NCI-H146 treated with DMSO at 0.1 percent for 48 hours (cell line): Measurements from ENCODE around the gene ME1.
"Not testable (repeated sequence)": the region's sequence is repeated elsewhere in the genome, so short reads cannot be mapped to it uniquely, and the experiment has no call there.

Source experiments
- DNase-seq: peaks from one replicate; lab custom pipeline; 2025; ENCODE audit not compliant: unreplicated experiment; lab: John Stamatoyannopoulos, UW

The ME1 gene

GRCh38 chr6:83260577-83260976, 170.3 kb downstream of the ME1 start:
- DNase-seq = no peak

DNA sequence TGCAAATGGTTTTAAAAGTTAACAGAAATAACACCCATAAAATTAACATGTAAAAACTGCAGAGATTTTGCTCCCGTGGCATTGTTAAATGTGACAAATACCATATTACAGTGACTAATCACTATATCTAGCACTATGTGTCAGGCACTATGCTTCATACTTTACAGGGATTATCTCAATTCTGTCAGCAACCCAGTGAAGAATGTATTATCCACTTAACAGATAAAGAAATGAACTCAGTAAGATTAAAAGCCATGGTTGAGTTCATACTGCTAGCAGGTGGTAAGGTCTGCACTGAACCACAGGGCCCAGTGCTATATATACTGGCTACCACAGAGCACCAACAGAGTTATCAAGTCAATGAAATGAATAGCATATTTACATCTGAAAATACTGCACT, 172.3 kb downstream of the ME1 start:
- DNase-seq = no peak

- no peak for DNase-seq
Observed at GRCh38 chr6:83257791-83258190, 173.1 kb downstream of the ME1 start.

- DNase-seq = not testable (repeated sequence)
Observed at GRCh38 chr6:83256719-83257118, 174.1 kb downstream of the ME1 start.

- no peak for DNase-seq
Observed at GRCh38 chr6:83252719-83253118, 178.1 kb downstream of the ME1 start.

DNA sequence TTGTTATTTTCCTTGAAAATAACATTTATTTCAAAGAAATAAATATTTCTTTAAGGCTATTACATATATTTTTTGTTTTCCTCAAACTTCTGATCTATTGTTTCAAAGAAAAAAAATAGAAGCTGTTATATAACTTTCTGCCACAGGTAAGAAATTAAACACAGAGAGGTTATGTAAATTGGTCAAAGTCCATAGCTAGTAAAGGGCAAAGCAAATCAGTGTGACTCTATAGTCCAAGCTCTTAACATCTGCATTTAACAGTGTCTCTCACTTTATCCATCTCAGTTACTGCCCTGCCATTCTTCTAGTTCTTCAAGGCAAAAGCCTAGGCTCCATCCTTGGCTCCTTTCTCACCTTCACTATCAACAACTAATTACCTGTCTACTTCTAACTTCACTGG, 180.6 kb downstream of the ME1 start:
- no peak for DNase-seq

DNA sequence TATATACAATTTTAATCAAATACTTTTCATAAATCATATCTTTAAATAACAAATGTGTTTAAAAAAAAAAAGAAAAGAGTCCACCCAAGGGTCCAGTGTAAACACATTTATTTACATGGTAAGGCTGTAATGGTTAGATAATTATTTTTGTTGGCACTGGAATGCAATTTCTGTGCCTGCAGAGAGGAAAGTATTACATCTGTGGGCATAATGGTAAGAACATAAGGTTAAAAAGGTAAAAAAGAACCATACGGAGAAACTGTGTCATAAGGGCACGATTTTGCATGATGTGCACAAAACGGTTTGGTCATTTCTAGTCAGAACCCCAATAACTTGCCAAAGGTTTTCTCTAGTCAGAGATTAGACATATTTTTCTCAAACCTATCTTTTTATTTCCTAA, 183.4 kb downstream of the ME1 start:
- DNase-seq = no peak

- DNase-seq = no peak
Observed at GRCh38 chr6:83231146-83231545, 199.7 kb downstream of the ME1 start.

DNA sequence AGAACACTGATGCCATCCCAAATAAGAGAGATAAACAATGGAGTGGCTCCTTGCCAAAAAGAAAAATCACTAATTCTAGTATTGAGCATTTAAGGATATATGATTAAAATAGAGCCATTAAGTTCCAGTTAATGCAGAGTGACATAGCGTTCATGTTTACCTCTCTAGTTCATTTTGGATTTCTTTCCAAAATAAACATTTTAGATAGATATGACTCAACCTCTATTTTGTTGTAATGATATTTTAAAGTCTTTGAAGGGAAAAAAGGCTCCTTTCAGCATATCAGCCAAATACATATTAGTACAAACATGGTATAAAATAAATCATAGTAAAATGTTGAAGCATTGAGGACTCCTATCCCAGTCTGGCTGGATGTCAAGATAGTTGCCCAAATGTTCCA, 204.3 kb downstream of the ME1 start:
- DNase-seq = no peak

DNA sequence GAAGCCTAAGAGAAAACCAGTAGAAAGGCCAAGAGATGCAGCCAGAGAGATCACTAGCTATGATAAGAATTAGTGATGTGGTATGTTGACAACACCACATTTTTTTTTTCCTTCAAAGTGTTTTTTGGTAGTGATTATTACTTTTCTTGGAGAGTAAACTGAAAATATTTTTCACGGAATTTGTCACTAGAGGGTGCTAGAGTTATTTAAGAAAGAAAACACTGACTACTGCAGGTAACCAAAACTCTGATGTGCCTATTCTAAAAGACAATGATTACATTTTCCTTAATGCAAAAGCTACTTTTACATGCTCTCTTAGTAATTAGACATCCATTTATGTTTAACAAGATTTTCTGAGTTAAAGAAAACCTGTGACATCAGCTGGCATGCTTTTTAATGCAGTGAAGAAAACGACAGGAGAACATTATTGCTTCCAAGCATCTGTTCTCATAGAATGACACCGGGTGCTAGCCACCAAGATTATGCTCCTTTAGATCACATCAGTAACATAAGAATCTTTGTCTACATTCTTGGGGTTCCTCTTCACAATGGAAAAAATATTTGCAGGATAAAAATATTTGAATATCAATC, 208.9 kb downstream of the ME1 start:
- peak; percentile 21 for DNase-seq

GRCh38 chr6:83221276-83221675, 209.6 kb downstream of the ME1 start:
- DNase-seq = no peak

DNA sequence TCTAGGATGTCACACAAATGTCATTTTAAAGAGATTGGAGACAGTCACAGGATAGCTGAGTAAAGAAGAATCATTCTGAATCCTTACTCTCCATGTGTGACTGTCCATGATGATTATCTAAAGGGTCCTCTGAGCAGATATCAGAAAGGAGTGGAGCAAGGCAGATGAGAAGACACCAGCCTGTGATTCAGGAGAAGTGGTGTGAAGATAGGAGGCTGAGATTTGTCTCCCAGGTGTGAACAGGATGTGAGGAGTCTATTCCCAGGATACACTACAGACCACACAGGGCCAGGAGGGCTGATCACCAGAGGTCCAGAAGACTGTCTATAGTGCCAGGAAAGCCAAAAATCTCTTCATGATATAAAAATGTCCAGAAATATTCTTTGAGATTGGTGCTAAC, 210.7 kb downstream of the ME1 start:
- no peak for DNase-seq

DNA sequence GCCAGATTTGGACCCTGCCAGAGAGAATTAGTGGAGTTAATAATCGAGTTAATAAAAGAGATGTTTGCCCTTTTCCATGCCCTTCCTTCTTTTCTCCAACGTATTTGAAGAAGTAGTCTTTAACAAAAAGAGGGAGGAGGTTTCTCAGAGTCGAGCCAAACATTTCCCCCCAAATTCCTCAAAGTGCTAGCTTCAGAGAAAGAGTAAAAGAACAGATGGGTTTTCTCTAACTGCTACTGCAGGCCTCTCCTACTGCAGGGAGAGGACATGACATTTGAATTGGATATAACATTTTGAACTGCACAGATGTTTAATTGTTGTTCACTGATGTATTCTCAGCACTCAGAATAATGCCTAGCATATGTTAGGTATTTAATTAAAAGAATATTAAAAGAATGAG, 212.2 kb downstream of the ME1 start:
- no peak for DNase-seq

GRCh38 chr6:83216806-83217205, 214.0 kb downstream of the ME1 start:
- no peak for DNase-seq

GRCh38 chr6:83215131-83216047, 215.5 kb downstream of the ME1 start:
- DNase-seq = peak; percentile 42

DNA sequence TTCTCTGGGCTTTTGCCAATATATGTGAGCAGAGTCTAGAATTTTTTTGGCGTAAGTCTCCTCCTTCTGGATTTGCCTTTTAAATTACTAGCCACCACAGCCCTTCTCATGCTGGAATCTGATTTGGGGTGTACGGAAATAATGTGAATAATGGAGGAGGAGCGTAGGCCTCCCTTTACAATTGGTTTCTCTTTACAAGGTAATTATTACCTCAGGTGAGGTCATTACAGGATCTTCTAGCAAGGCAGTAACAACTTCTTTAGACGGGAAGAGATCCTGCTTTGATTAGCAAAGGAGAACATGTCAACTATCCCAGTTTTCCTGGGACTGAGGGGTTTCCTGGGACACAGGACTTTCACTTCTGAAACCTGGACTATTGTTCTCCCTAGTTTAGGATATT, 228.8 kb downstream of the ME1 start:
- no peak for DNase-seq

GRCh38 chr6:83199863-83200225, 231.0 kb downstream of the ME1 start:
- no peak for DNase-seq

DNA sequence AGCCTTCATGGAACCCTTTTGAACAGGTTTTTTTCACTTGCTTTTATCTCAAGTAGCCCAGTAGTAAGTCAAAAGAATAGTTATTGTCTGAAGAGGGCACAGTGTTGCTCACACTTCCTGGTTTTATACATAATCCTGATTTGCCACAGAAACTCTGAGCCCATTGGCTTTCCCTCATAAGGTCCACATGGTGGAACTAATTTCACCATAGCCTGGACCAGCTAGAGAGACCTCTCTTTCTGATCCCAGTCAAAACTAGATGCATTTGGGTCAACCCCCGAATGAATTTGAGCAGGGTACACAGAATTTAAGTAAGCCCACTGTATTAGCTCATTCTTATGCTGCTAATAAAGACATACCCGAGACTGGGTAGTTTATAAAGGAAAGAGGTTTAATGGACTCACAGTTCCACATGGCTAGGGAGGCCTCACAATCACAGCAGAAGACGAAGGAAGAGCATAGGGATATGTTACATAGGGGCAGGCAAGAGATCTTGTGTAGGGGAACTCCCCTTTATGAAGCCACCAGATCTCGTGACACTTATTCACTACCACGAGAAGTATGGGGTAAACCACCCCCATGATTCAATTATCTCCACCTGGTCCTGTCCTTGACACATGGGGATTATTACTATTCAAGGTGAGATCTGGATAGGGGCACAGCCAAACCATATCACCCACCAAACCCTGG, 231.5 kb downstream of the ME1 start:
- no peak for DNase-seq

- no peak for DNase-seq
Observed at GRCh38 chr6:83198486-83199172, 232.2 kb downstream of the ME1 start.

- peak; percentile 44 for DNase-seq
Observed at GRCh38 chr6:83193747-83194566, 236.9 kb downstream of the ME1 start.
